OCI-LY7 (cell line): ENCODE data around the gene PURB. TPM values are rescaled to one million over a fixed set of nuclear protein-coding genes. Genes with fewer than 3 reads are reported as not detected.

ENCODE experiments used
- BruUV-seq: library from RNA; stranded (reverse); fragments of 400-500 nt; replicated peaks from 2 replicates; lab custom pipeline; 2021; lab: Mats Ljungman, UMichigan
- CTCF ChIA-PET: fragments of 300-600 bp; sonication (Branson Sonifier 250); formaldehyde crosslinking; loops from one replicate; lab custom pipeline; 2022; ENCODE audit warnings: antibody characterized with exemption; ENCODE audit not compliant: unreplicated experiment; lab: Charles Lee
- POLR2A ChIA-PET: fragments of 300-600 bp; sonication (Branson Sonifier 250); formaldehyde crosslinking; loops from one replicate; lab custom pipeline; 2022; ENCODE audit warnings: antibody characterized with exemption; lab: Charles Lee
- DNase-seq: peaks from one replicate; pipeline ENCODE4 v3.0.0-alpha.2; 2015; ENCODE audit warnings: low spot score
- H2AFZ ChIP-seq: fragments of 200-600 bp; sonication (generic), shearing (Covaris generic); 2 replicates; pipeline ENCODE4 v1.6.1; 2014; ENCODE audit warnings: mild to moderate bottlenecking, antibody characterized with exemption, low read length, moderate library complexity
- H3K27ac ChIP-seq: fragments of 200-600 bp; sonication (generic); 2 replicates; pipeline ENCODE4 v1.5.1; 2014; ENCODE audit warnings: mixed run types, low read depth, mild to moderate bottlenecking, moderate library complexity, low read length, inconsistent platforms; ENCODE audit not compliant: poor library complexity, severe bottlenecking
- H3K36me3 ChIP-seq: fragments of 200-600 bp; sonication (generic); 2 replicates; pipeline ENCODE4 v1.6.1; 2014; ENCODE audit warnings: mild to moderate bottlenecking, antibody characterized with exemption, low read length, moderate library complexity, mixed read lengths; ENCODE audit not compliant: insufficient read depth
- H3K4me1 ChIP-seq: fragments of 200-600 bp; sonication (generic); 2 replicates; pipeline ENCODE4 v1.5.1; 2014; ENCODE audit warnings: mild to moderate bottlenecking, low read length; ENCODE audit not compliant: insufficient read depth, poor library complexity, severe bottlenecking
- H3K4me2 ChIP-seq: fragments of 200-600 bp; sonication (generic); 2 replicates; pipeline ENCODE4 v1.6.1; 2014; ENCODE audit warnings: mild to moderate bottlenecking, low read length
- H3K4me3 ChIP-seq: fragments of 200-600 bp; sonication (generic); 2 replicates; pipeline ENCODE4 v1.5.1; 2014; ENCODE audit warnings: mild to moderate bottlenecking, low read depth, low read length; ENCODE audit not compliant: poor library complexity, severe bottlenecking
- H3K79me2 ChIP-seq: fragments of 200-600 bp; sonication (generic); 2 replicates; pipeline ENCODE4 v1.6.1; 2016; ENCODE audit warnings: low read depth, mild to moderate bottlenecking, low read length, moderate library complexity, mixed read lengths; ENCODE audit not compliant: insufficient read depth
- H3K9me2 ChIP-seq: fragments of 200-600 bp; sonication (generic); 2 replicates; pipeline ENCODE4 v1.6.1; 2016; ENCODE audit warnings: mild to moderate bottlenecking, low read length, mixed read lengths; ENCODE audit not compliant: insufficient read depth
- H3K9me3 ChIP-seq: fragments of 200-600 bp; sonication (generic); 2 replicates; pipeline ENCODE4 v1.6.1; 2014; ENCODE audit warnings: mild to moderate bottlenecking, mixed run types, low read length, mixed read lengths
- H4K20me1 ChIP-seq: fragments of 200-600 bp; sonication (generic); 2 replicates; pipeline ENCODE4 v1.6.1; 2014; ENCODE audit warnings: mild to moderate bottlenecking, antibody characterized with exemption, low read length, moderate library complexity, mixed read lengths; ENCODE audit not compliant: insufficient read depth
- CTCF ChIP-seq: fragments of 200-600 bp; sonication (generic); conservative IDR thresholded peaks from 2 replicates; pipeline ENCODE4 v1.5.1; 2014; ENCODE audit warnings: mild to moderate bottlenecking, antibody characterized with exemption, low read length, moderate library complexity, mixed read lengths
- EZH2phosphoT487 ChIP-seq: fragments of 200-600 bp; sonication (generic); IDR thresholded peaks from 2 replicates; pipeline ENCODE4 v1.6.1; 2018; ENCODE audit warnings: low read depth, borderline replicate concordance, mild to moderate bottlenecking, mixed run types, antibody characterized with exemption, low read length, moderate library complexity, mixed read lengths
- intact Hi-C: fragments of 100-400 bp; cut with micrococcal nuclease; formaldehyde crosslinking; loops from one replicate; pipeline ENCODE4 v1.10.0; 2022; ENCODE audit not compliant: unreplicated experiment
- total RNA-seq, 2 experiments: library from RNA; depleted of rRNA in 1 of 2; stranded (reverse); fragments of >200 nt in 1 of 2; shearing (Covaris generic) in 1 of 2; gene quantifications; 2 replicates each; pipeline ENCODE4 v1.2.3, GENCODE V29; 2014 to 2022

PURB gene
- total RNA-seq, 2 experiments from 2014 or later: 15.2 to 22.7 TPM

GRCh38 chr7:44893710-44894234 is 8.4 kb upstream of the PURB start:
- Histone ChIP-seq H3K4me1 (peaks cover 20% of the 10 kb centered on the region), H3K27ac (no peak overlapping the region), H3K9me2 (no peaks in the 10 kb centered on the region), H3K9me3 (no peaks in the 10 kb centered on the region), H3K79me2 (no peaks in the 10 kb centered on the region), H4K20me1 (no peaks in the 10 kb centered on the region), H3K4me2 (no peak overlapping the region), H3K4me3 (no peak overlapping the region), H3K36me3 (no peaks in the 10 kb centered on the region), H2AFZ (no peak overlapping the region)
- DNase-seq: no peak
- CTCF ChIA-PET: no interaction called here
- POLR2A ChIA-PET: interaction anchor here (0.7 to 2.0 kb wide), 4 partner anchors 8 to 111 kb away, joined by 3 to 6 read pairs (median 3); no protein-coding TSS in a partner anchor
- TF ChIP-seq CTCF: no peak
- no peak for TF ChIP-seq EZH2phosphoT487
- intact Hi-C loops: no loop called here
- no TSS peak for BruUV-seq

GRCh38 chr7:44891791-44892190 is 6.5 kb upstream of the PURB start:
- Histone ChIP-seq H3K9me3 (no peaks in the 10 kb centered on the region), H3K4me2 (peak overlapping the region; percentile 38), H3K9me2 (no peaks in the 10 kb centered on the region), H3K79me2 (peaks cover 1% of the 10 kb centered on the region; the same call in 1 of the 2 replicates), H4K20me1 (no peaks in the 10 kb centered on the region), H3K27ac (peak overlapping the region; percentile 57), H3K36me3 (no peaks in the 10 kb centered on the region), H2AFZ (peak overlapping the region; percentile 91), H3K4me1 (peaks cover 31% of the 10 kb centered on the region), H3K4me3 (no peak overlapping the region)
- ChIA-PET CTCF (interaction anchor here (0.9 kb wide), 1 partner anchor 10 kb away, joined by 3 read pairs; no protein-coding TSS in a partner anchor), POLR2A (interaction anchor here (0.6 to 2.5 kb wide), 7 partner anchors 10 to 214 kb away, joined by 3 to 16 read pairs (median 3); partner anchors contain the start of gene H2AZ2)
- peak; percentile 18 for DNase-seq
- BruUV-seq: no TSS peak
- intact Hi-C loops: no loop called here
- no peak for TF ChIP-seq EZH2phosphoT487
- no peak for TF ChIP-seq CTCF

GRCh38 chr7:44891372-44891771 is 6.0 kb upstream of the PURB start:
- TF ChIP-seq EZH2phosphoT487: no peak
- TF ChIP-seq CTCF: no peak
- Histone ChIP-seq H3K4me3 (no peak overlapping the region), H2AFZ (peak overlapping the region; percentile 91), H3K79me2 (peaks cover 3% of the 10 kb centered on the region; the same call in 1 of the 2 replicates), H3K4me1 (peaks cover 35% of the 10 kb centered on the region), H3K4me2 (peak overlapping the region; percentile 38), H3K27ac (peak overlapping the region; percentile 57), H3K9me3 (no peaks in the 10 kb centered on the region), H3K36me3 (no peaks in the 10 kb centered on the region), H4K20me1 (no peaks in the 10 kb centered on the region), H3K9me2 (no peaks in the 10 kb centered on the region)
- ChIA-PET POLR2A (interaction anchor here (0.8 to 2.5 kb wide), 5 partner anchors 10 to 43 kb away, joined by 3 to 16 read pairs (median 5); partner anchors contain the start of gene H2AZ2), CTCF (interaction anchor here (0.9 kb wide), 1 partner anchor 10 kb away, joined by 3 read pairs; no protein-coding TSS in a partner anchor)
- intact Hi-C loops: no loop called here
- peak; percentile 79 for DNase-seq
- no TSS peak for BruUV-seq
